Dermis microvascular lymphatic vessel endothelial cell (primary cell): ENCODE measurements around the gene SERP2. TPM values are rescaled to one million over a fixed set of nuclear protein-coding genes. Genes with fewer than 3 reads are reported as not detected.

Source experiments
- DNase-seq, 2 donors: peaks; one replicate each; pipeline versions ENCODE4 v3.0.0 to v3.0.0-alpha.2; 2010; ENCODE audit warnings: low read depth in 2 of 2
- total RNA-seq: library from RNA; depleted of rRNA; stranded (reverse); fragments of >200 nt; gene quantifications from 2 replicates; pipeline ENCODE4 v1.2.1, GENCODE V29; 2014

The SERP2 gene
- total RNA-seq, 1 donor from 2014 or later: 2.1 TPM

DNA sequence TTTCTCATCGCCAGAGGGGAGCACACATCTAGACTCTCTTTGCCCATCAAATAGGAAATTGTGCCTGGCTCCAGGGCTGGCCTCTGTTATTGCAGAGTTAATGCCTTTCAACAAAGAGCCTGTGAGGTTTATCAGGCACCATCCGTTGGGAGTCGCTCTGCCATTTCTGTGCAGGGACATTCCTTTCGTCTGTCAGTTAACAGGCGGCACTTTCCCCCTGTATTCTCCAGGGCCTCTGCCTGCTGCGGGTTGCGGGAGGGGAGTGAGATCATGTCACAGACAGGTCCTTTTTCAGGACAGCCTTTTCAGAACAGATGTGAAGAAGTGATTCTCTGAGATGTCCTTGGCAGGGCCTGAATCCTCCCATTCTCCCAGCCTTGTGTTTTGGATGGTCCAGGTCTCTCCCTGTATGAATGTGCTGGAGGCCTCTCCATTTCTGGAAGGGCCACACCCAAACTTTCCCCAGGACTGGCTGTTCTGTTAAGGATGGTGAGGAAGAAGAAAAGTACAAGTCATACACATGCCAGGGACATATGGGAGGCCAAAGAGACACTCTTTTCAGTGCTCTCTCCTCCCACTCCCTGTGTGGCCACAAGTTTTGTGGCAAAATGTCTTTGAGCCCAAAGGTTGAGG is 14.9 kb downstream of the SERP2 start:
- no peak for DNase-seq

DNA sequence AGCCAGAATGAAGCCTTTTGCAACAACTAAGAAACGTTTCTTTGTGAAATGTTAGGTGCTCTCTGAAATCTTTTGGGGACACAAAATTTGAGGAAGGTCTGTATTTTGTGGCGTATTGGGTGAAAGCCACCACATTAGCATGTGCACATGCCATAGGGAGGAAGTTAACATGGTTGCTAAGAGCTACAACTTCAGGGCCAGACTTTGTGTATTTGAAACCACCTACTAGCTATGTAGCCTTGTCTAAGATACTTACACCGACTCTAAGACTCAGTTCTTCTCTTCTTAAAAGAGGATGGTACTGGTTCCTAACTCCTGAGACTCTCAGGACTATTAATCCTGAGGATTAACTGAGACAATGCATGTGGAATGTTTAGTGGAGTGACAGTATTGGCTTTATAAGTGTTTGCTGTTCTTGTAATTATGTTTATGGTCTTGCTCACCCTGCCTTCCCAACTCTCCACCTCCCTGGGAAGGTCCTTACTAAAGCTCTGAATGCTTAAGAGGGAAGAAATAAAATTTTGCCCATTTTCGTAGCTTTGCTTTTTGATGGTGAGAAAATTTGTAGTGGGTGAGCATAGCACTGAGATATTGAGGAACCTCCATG is 15.5 kb downstream of the SERP2 start:
- DNase-seq: no peak

DNA sequence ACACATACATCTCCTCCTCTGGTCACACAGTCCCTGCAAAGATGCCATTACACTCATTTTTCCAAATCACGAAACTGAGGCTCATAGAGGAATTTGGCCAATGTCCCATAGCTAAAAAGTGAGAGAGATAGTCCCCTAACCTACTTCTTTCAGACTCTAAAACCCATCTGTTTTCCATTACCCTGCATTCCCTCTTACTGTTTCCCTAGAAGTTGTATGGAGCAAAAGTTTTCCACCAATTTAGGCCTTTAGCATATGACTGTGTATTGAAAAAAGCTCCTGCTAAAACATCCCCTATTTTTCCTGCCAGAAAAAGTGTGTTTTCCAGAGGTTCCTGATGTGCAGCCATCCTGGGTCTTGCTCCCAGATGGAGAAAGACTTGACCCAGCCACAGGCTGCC is 16.3 kb downstream of the SERP2 start:
- DNase-seq: no peak

DNA sequence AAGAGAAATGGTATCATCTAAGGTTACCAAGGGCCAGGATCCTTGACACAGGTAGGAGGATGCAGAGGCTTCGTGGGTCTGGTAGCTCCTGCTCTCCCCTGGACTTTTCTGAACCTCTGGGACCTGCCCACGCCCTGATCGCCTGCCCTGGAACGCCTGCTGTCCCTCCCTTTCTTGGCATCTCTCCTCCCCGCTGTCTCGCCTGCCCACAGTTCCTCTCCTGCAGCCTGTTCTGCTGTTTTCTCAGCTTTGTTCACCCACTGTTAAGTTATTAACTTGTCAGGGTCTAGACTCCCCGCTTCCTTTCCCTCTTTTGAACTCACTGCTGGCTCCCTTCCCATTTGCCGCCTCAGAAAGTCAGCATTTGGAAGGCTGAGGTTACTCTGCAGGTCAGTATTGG is 19.8 kb downstream of the SERP2 start:
- DNase-seq: peak in 1 of 2 donors; percentile 23

DNA sequence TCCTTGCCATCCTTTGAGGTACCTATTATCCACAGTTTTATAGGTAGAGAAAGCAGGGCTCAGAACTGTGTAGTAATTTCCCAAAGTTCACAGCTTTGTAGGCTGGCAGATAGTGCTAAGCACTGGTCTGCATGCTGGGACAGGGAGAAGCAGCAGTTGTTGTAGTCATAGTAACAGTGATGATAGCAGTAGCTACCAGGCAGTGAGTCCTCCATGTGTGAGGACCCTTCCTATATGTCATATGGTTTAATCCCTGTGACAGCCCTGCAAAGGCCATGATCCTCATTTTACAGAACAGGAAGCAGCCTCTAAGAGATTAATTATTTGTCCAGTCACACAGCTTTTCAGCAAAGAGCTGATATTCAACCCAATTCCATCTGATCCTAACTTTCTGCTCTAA is 21.0 kb downstream of the SERP2 start:
- no peak for DNase-seq

DNA sequence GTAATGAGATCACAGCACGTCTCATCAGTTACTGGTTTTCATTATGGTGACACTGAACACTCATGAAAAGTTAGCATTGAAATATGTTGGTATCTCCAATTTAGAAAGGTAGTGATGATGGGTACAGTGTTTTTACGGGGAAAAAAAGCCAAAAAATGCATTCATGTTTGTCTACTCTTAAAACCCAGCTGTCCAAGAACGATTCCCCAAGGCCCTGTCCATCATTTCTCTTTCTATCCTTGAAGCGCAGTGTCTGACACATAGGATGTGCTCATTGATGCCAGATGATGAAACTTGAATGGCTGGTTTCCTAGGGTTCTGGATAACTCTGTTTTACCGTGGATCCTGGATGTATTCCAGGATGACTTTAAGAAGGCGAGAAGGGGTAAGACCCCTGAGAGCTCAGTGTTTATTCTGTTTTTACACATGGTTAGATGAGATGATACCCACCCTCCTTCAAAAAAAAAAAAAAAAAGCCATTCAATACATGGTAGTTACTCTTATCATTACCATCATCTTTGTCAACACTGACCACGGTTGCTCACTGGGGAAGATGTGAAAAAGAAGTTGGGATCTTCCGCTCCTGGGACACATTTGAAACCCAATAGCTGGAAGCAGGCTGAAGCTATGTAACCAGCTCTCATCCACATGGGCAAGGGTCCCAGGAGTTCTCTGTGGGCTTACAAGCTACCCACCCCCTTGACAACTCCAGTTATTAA is 22.5 kb downstream of the SERP2 start:
- no peak for DNase-seq

DNA sequence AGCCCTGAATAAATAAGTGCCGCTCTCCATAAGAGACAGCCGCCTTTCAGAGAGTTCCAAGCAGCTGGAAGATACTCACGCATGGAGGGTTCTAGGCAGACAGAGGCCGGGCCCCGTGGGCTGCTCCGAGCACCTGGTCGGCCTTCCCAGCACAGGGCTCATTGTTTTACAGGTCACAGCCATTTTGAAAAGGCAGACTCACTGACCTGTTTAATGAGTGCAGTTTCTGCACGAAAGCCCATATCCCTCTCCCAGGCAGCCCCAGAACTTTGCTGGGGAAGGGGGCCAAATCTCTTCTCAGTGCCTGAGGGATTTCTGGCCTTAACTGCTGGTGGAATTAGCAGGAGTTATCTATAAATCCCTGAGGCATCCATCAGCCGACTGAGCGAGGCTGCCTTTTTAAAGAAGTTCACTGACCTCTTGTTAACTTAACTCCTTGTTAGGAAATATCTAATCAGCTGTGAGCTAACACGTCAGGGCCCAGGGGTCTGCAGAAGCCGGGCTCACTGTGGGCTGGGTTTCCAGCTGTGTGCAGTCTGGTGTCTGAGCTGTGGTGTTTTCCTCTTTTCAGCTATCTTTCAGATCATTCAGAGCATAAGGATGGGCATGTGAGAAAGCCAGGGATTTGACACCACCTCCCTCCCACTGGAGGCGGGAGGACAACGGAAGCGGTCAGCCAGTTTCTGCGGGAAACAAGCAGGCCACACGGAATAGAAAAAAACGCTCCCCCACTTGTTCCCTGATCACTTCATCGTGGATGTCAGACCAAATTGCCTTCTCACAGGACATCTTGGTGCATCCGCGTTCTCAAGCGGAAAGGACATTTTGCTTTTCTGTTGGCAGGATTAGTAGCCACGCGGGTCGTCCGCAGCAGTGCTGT is 23.3 kb downstream of the SERP2 start:
- no peak for DNase-seq

DNA sequence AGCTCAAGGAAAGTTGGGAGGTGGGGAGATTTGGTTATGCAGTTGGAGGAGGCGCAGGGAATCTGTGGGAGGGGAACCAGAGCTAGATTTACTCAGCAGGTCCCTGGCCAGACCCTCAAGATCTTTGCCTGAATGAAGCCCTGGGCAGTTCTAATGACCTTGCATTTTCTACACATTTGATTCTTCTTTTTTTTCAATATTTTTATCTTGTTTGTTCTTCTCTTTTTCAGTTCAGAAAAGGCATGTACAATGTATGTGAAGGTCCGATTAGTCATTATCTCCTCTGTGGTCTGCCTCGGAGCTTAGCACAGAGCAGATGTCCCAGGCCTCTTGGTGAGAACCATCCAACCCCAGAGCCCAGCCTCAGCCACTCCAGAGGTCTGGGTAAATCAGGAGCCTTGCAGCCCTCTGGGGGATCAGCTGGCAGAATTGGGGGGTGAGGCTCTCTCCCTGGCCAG is 24.2 kb downstream of the SERP2 start:
- no peak for DNase-seq

DNA sequence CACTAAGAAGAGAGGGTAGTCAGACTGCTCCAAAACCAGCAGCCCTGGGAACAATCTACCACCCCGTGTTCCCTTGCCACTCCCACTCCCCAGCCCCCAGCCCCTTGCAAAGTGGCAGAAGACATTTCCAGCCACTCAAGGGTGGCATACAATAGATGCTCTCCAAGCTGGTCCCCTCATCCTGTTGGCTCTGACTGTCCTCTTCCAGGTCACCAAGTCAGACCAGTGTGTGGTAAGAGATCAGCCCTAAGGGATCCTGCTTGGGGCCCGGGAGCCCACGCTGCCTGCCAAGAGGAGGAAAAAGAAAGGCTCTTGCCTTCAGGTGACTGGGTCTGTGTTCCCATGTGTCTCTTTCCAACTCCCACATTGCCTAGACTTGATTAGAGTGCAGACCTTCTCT is 25.0 kb downstream of the SERP2 start:
- DNase-seq: no peak

DNA sequence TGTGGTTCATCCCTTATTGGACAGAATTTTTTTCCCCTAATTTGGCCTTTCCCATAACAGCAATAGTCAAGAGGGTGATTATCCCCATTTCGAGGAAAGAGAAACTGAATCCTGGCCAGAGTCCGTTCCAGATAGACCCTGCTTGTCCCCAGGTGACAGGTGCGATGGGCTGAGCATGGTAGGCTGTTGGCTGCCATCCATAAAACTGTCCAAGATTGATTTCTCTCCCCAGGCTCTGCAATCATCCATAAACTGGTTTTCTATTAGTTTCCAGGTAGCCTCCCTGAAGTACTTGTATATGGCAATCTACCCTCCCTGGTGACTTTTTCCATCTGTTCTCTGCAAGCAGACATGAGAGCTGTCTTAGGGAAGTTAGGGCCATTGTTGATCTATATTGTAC is 25.4 kb downstream of the SERP2 start:
- DNase-seq: no peak

DNA sequence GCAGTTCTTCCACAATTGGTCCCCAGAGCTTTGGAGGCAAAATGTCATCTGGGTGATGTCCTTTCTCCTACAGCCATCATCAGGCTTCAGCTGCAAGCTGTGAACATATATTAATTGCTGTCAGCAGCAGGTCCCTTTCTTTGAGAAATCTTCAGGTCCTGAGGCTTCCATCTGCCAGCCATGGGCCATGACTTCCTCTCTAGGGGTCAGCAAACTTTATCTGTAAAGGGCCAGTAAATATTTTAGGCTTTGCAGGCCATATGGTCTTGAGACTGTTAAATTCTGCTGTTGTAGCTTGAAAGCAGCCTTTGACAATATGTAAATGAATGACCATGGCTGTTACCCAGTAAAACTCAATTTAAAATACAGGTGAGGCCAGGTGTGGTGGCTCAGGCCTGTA is 27.1 kb downstream of the SERP2 start:
- no peak for DNase-seq

DNA sequence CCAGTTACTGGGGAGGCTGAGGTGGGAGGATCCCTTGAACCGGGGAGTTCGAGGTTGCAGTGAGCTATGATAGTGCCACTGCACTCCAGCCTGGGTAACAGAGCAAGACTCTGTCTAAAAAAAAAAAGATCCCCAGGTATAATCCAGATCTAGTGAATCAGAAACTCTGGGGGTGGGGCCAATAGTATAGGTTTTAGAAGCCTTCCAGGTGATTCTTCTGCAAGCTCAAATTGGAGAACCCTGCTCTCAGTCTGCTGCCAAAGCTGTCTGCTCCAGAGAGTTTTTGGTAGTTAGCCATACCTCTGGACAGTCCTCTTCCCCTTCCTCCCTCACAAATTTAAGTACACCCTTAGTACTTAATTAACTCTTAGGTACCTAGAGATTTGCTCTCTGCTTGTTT is 28.0 kb downstream of the SERP2 start:
- no peak for DNase-seq

DNA sequence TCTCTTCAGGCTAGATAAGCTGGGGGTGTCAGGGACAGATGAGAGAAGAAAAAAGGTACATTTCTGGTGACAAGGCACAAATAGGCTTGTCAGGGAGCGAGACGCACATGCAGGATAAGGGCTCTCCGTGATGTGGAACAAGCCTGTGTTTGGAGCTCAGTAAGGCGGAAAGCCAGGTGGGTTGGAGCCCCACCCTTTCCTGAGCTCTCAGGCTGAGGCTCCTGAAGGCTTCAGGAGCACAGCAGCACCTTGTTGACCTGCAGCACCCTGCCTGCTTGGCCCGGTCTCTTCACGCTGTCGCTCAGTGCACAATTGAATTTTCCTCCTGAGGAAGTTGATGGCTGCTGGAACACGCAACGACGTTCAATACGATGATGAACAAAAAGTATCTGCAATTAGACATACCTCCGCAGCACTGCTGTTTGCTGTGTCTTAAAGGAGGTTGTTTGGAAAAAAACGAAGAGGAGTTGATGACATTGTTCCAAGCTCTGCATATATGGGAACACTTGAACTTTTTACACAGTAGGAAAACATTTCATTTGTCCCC is 29.3 kb downstream of the SERP2 start:
- no peak for DNase-seq

DNA sequence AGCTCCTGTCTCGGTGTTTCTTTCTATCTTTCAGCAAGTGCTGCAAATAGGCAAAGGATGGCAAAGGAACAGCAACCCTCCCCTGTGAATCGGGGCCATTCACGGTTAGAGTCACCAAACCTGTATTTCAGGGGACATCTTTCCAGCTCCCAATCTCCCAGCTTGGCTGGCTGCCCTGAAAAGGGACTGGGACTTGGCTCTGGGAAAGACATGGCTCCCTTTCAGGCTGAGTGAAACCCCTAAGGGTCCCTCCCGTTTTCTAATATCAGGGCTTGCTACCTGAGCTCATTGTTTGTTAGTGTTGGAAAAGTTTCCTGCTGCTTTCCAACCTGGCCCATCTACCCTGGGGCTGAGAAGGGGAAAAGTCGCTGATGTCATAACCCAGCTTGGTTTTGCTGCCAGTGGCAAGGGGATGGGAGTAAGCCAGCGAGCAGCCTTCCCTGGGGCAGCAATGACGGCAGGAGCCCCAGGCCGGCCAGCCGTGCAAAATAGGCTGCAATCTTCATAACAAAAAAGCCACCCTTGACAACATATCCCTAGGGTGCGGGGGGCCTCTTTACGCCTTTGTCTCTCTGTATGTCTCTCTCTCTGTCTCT is 29.9 kb downstream of the SERP2 start:
- no peak for DNase-seq

DNA sequence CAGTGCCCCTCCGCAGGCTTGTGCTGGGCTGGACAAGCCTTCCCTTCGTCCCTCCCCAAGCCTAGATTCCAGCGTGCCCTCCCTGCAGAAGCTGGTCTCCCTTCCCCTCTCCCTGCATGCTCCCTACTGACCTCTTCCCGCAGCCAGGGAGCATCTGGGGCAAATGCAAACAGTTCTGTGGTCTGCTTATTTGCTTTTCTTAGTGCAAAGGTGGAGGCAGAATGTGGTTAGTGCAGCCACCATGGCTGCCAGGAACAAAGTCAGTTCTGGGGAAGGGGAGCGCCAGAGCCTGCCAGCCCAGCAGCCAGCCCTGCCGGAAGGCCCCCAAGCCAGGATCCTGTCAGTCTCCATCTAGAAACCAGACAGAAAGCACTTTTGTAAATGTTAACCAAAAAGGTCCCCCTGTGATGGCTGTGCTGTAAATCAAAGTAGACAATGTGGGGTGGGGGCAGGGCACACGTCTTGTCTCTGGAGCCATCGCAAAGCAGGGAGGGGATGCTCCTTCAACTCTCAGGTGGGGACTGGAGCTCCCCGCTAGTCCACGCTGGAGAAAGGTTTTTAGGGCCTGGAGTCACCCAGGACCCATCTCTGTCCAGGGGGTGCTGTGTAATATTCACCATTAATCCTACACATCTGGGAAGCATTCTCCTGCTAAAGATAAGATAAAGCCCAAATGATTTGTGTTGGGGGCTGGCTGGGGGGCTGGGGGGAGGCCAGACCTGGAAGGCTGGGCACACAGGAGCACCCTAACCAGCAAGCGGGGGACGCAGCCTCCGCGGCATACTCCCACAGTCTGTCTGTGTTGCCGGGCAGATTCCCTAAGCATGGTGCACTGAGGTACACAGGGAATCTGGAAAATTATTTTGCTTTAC is 30.9 kb downstream of the SERP2 start:
- DNase-seq: no peak

DNA sequence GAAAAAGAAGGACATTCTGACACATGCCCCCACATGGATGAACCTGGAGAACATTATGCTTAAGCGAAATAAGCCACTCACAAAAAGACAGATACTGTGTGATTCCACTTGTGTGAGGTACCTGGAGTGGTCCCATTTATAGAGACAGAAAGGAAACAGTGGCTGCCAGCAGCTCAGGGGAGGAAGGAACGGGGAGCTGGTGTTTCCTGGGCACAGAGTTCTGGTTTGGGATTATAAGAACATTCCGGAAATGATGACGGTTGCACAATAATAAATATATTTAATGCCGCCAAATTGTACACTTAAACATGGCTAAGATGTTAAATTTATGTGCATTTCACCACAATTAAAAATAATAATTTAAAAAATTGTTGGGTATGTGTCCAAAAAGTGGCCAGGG is 33.0 kb downstream of the SERP2 start:
- DNase-seq: peak; percentile 88 to 91

DNA sequence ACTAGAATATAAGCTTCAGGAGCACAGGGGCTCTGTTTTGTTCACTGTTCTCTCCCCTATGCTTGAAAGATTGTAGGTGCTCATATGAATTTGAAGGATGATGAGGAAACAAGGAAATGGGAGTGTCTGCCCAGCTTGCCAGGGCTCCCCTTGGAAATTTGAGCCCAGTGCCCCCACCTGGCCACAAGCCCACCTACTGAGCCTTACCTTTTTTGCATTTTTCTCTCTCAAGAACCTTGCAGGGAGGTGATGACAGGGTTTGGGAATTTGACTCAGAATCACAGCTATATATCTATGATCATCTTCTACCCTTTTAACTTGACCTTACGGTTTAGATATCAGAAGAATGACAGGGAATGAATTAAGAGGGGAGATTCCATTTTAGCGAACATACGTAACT is 33.8 kb downstream of the SERP2 start:
- DNase-seq: no peak

DNA sequence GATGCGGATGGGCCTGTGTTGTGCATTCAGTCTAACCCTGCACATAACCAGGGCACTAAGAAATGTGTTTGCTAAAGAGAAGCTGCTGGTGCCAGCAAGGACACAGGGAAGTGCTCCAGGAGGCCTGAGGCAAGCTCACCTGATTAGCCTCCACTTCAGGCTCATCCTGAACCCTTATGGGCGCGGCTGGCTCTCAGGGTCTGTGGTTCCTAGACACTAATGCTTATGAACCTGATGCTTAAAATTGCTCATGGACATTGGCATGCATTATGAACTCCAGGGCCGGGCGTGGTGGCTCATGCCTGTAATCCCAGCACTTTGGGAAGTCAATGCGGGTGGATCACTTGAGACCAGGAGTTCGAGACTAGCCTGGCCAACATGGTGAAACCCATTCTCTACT is 34.3 kb downstream of the SERP2 start:
- no peak for DNase-seq

DNA sequence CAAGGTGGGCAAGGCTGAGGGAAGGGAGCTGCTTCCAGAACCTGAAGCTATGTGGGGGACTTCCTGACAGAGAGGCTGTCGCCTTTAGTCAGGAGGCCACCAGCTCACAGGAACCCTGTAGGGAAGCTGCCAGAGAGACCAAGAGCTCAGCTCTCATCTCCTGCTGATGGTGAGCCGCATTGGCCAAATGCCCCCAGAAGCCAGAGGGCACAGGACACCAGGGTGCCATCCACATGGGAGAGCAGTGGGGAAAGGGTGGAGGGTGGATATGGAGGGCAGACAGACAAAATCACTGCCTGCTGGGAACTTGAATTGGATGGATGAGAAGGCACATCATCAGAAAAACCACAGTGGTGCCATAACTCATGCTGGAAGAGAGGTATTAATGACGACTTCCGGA is 36.0 kb downstream of the SERP2 start:
- DNase-seq: no peak

DNA sequence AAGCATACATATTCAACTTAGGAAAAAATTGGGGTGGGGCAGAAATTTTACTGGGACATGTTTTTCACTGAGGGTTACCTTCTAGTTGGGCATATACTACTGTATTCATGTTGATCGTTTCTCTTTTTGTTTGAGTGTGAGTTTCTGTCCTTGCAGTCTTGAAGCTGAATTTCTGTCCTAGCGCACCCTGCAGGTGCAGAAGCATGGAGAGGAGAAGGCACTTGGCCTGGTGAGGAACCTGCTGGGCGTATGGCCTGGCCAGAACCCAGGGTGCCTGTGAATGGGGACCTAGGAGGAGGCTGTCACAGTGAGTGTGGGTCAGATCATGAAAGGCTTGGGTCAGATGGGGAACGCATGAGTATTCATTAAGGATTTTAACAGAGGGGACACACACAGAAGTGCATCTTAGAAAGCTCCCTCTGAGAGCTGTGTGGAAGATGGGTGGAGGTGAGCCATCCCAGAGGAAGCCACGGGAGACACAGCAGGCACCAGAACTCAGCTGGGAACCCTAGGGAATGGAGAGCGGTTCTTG is 36.8 kb downstream of the SERP2 start:
- no peak for DNase-seq
